NCI-H82 treated with DMSO at 0.1 percent for 48 hours (cell line): ENCODE measurements around the gene OVOL3.

Source experiments
- DNase-seq: peaks from one replicate; lab custom pipeline; 2025; ENCODE audit not compliant: unreplicated experiment; lab: John Stamatoyannopoulos, UW

Gene OVOL3

DNA sequence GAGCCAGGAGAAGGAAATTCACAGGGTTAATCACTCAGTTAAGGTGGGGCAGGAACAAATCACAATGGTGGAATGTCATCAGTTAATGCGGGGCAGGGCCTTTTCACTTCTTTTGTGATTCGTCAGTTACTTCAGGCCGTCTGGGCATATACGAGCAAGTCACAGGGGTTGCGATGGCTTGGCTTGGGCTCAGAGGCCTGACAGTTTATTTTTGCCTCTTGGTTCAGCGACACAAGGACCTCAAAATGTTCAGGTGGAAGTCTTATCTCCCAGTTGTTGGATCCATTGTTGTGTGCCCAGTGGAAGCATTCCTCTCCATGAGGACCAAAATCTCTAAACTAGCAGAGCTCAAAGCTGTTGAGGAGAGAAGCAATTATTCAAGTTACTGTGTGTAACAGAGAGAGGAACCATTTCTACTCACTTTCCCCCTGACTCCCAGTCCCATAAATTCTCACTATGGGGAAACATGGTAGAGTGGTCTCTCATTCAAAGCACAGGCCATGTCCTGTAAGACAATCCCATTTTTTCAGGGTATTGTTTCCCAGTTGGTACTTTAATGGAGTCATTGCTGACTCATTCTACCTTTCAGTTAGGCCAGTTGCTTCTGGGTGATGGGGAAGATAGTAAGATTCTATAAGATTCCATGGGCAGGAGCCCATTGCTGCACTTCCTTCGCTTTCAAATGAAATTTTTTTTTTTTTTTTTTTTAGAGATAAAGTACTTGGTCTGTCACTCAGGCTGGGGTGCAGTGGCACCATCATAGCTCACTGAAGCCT, 50.1 kb downstream of the OVOL3 start:
- DNase-seq, result no peak
